ENCODE results near the gene PTX4.
"Not testable (repeated sequence)": the region's sequence is repeated elsewhere in the genome, so short reads cannot be mapped to it uniquely, and the experiment has no call there.

PTX4 gene

GRCh38 chr16:1478937-1479336 is 9.8 kb downstream of the PTX4 start:
- DNase-seq = not testable (repeated sequence)

GRCh38 chr16:1477033-1477432 is 11.7 kb downstream of the PTX4 start:
- no peak for DNase-seq

GRCh38 chr16:1475552-1476114 is 13.1 kb downstream of the PTX4 start:
- no peak for DNase-seq

- DNase-seq = peak; percentile 63
Measured at GRCh38 chr16:1474796-1475551, 13.8 kb downstream of the PTX4 start, which contains the start of gene CLCN7. Gene CLCN7, minus strand, starts transcription at chr16:1475028. Its CDS starts 54 bp downstream, at chr16:1474974.

GRCh38 chr16:1474082-1474795 is 14.5 kb downstream of the PTX4 start:
- no peak for DNase-seq

- no peak for DNase-seq
Measured at GRCh38 chr16:1472974-1473373, 15.8 kb downstream of the PTX4 start.

- no peak for DNase-seq
Measured at GRCh38 chr16:1471569-1472194, 17.1 kb downstream of the PTX4 start.

- DNase-seq = no peak
Measured at GRCh38 chr16:1470481-1471251, 18.1 kb downstream of the PTX4 start.

- no peak for DNase-seq
Measured at GRCh38 chr16:1469693-1470201, 19.0 kb downstream of the PTX4 start.

GRCh38 chr16:1469141-1469540 is 19.6 kb downstream of the PTX4 start:
- not testable (repeated sequence) for DNase-seq

- DNase-seq = no peak
Measured at GRCh38 chr16:1468426-1468810, 20.3 kb downstream of the PTX4 start.

- no peak for DNase-seq
Measured at GRCh38 chr16:1466968-1467521, 21.7 kb downstream of the PTX4 start.

- DNase-seq = no peak
Measured at GRCh38 chr16:1466054-1466453, 22.7 kb downstream of the PTX4 start.

- DNase-seq = no peak
Measured at GRCh38 chr16:1465567-1465915, 23.2 kb downstream of the PTX4 start.

GRCh38 chr16:1464894-1465566 is 23.7 kb downstream of the PTX4 start:
- no peak for DNase-seq

GRCh38 chr16:1464196-1464893 is 24.4 kb downstream of the PTX4 start:
- no peak for DNase-seq

- DNase-seq = no peak
Measured at GRCh38 chr16:1461146-1461545, 27.6 kb downstream of the PTX4 start.

GRCh38 chr16:1460602-1461138 is 28.1 kb downstream of the PTX4 start:
- DNase-seq = no peak

GRCh38 chr16:1459967-1460366 is 28.8 kb downstream of the PTX4 start:
- no peak for DNase-seq

GRCh38 chr16:1458977-1459341 is 29.8 kb downstream of the PTX4 start:
- no peak for DNase-seq

Measured in T1000 (cell line).